GM12875 (cell line): ENCODE results near the gene FAAP100.
"Not testable (repeated sequence)": the region's sequence is repeated elsewhere in the genome, so short reads cannot be mapped to it uniquely, and the experiment has no call there.

Source experiments
- H3K4me3 ChIP-seq: one replicate; pipeline ENCODE4 v1.5.1; 2011; ENCODE audit warnings: low read depth, low read length, control low read depth
- TF ChIP-seq, protein P1 (sequence below): IDR thresholded peaks from 2 replicates; pipeline ENCODE4 v1.5.1; 2011; ENCODE audit warnings: low read depth, mild to moderate bottlenecking, control low read depth, inconsistent platforms, low read length, moderate library complexity, borderline replicate concordance; ENCODE audit not compliant: insufficient read depth

Gene FAAP100

DNA sequence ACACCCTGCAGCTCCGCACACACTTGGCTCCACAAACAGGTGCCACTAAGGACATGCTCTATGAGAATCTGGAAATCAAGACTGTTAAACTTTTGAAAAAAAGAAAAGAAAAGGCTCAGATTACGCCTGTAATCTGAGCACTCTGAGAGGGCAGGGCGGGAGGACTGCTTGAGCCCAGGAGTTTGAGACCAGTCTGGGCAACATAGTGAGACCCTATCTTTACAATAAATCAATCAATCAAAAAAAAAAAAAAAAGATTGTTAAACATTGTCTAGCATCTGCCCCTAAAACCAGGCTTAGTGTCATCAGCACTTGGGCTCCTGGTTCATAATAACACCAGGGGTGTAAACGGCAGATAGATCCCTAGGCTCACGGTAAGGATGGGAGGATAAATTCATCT lies 37.5 kb upstream of the FAAP100 start:
- TF ChIP-seq, protein P1, sequence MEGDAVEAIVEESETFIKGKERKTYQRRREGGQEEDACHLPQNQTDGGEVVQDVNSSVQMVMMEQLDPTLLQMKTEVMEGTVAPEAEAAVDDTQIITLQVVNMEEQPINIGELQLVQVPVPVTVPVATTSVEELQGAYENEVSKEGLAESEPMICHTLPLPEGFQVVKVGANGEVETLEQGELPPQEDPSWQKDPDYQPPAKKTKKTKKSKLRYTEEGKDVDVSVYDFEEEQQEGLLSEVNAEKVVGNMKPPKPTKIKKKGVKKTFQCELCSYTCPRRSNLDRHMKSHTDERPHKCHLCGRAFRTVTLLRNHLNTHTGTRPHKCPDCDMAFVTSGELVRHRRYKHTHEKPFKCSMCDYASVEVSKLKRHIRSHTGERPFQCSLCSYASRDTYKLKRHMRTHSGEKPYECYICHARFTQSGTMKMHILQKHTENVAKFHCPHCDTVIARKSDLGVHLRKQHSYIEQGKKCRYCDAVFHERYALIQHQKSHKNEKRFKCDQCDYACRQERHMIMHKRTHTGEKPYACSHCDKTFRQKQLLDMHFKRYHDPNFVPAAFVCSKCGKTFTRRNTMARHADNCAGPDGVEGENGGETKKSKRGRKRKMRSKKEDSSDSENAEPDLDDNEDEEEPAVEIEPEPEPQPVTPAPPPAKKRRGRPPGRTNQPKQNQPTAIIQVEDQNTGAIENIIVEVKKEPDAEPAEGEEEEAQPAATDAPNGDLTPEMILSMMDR: no peak
- H3K4me3 ChIP-seq: no peak overlapping the region

DNA sequence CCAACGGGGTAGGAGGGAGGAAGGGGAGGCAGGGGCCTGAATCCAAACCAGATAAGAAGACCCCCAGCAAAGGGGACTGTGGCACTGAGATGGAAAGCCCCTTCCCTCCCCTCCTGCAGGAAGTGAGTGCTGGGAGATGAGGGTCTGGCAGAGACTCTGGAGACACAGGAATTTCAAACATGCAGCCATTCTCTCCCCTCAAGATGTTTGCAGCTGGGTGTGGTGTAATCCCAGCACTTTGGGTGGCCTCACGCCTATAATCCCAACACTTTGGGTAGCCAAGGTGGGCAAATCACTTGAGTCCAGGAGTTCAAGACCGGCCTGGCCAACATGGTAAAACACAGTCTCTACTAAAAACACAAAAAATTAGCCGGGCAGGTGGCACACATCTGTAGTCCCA lies 33.9 kb upstream of the FAAP100 start:
- no peak overlapping the region for H3K4me3 ChIP-seq
- TF ChIP-seq, protein P1: no peak

DNA sequence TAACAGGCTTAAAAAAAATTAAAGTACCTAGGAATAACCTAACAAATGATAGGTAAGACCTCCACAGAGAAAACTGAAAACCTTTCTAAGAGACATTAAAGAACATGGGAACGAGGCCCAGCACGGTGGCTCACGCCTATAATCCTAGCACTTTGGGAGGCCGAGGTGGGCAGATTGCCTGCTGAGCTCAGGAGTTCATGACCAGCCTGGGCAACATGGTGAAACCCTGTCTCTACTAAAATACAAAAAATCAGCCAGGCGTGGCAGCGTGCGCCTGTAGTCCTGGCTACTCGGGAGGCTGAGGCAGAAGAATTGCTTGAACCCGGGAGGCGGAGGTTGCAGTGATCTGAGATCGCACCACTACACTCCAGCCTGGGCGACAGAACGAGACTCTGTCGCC lies 32.6 kb upstream of the FAAP100 start:
- not testable (repeated sequence) for H3K4me3 ChIP-seq

DNA sequence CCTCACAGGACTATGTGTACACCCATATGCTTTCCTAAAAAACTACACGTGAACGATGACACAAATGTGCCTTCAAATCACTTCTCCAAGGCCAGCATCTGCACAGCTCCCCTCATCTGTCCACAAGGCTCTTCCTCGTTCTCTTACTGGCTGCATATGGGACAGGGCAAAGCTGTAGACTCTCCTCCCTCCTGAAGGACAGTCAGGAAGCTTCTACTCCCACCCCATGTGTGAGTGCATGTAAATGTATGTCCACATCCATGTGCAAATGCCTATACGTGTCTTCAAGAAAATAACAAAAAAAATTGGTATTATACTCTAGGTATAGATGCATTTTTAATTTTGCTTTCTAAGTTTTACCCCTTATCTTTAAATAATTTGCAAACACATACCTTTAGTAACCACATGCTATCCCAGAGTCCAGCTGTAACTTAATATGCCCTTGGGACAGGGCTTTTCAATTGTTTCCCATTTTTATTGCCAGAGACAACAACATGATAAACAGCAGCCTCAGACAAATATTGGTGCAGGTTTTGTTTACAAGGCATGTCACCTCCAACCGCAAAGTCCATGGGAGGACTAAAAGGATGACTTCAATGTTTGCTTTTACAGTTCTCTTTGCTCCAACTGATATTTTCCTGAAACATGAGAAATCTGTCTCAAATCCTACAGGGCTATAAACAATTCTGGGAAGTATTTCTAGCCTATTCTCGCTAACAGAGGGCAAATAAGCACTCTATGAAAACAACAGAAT lies 31.6 kb upstream of the FAAP100 start:
- TF ChIP-seq, protein P1: no peak
- no peak overlapping the region for H3K4me3 ChIP-seq

DNA sequence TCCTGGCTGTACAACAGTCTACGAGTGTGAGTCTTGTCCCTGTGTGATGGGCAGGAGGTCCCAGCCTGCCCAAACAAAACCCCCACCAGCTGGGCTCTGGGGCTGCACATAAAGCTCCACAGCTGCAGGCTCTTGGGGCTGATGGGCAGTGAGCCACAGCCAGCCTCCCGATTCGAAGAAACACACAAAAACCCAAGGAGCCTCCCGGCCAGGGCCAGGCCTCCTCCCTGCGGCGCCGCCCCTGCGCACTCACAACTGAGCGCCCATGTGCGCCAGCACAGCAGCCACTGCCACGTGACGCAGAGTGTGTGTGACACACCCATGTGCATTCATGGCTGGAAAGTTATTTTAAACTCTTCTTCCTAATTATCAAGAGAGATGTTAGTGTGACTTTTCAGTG lies 30.6 kb upstream of the FAAP100 start:
- TF ChIP-seq, protein P1: no peak
- H3K4me3 ChIP-seq: no peak overlapping the region

DNA sequence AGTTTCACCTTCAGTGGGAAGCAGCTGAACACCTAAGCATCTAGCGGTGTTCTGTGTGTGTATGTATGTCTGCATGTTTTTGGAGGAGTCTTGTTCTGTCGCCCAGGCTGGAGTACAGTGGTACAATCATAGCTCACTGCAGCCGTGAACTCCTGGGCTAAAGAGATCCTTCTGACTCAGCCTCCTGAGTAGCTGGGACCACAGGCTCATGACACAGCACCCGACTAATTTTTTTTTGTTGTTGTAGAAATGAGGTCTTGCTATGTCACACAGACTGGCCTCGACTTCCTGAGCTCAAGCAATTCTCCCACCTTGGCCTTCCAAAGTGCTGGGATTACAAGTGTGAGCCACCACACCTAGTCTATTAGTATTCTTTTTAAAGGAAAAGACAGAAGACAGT lies 30.2 kb upstream of the FAAP100 start:
- TF ChIP-seq, protein P1: no peak
- no peak overlapping the region for H3K4me3 ChIP-seq

DNA sequence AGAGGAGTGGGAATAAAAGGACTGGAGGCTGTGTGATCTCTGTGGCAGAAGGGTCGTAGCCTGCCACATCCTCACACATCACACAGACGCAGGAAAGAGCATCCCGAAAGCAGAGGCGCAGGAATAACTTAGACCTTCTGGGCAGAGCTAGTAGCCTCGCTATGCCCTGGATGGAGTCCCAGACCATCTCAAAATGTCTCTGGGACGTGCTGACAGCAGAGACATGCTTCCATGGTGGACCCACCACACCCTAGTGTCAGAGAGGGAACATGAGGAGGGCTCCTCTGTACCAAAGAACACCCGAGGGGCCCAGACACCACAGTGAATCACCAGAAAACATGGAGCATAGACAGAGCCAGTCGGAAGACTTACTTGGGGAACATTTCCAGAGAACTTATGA lies 29.6 kb upstream of the FAAP100 start:
- TF ChIP-seq, protein P1: no peak
- no peak overlapping the region for H3K4me3 ChIP-seq

DNA sequence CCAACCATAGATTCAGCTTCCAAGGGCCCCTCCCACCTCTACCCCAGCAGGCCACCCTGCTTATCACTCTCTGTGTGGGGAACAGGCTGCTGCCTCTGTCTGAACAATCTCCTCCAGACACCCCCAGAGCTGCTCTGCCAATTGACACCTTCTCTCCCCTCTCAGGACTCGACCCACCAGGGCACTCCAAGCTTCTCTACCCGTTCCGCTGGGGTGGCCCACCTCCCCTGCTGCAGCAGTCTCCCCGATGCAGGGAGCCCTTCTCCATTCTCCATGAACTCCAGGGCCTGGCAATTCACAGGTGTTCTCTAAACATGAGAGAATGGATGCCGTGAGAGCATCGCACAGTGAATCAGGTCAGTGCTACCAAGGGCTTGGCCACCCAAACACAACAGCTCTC lies 28.3 kb upstream of the FAAP100 start:
- TF ChIP-seq, protein P1: no peak
- no peak overlapping the region for H3K4me3 ChIP-seq
